GM19372 (cell line): Measurements from ENCODE around the gene OR1J1.

Experiments used
- ATAC-seq: cut with Tn5 transposase; IDR thresholded peaks from one replicate; pipeline ENCODE4 v1.9.1; 2021; ENCODE audit warnings: mild to moderate bottlenecking, low read depth, moderate library complexity; ENCODE audit not compliant: unreplicated experiment

OR1J1 gene

DNA sequence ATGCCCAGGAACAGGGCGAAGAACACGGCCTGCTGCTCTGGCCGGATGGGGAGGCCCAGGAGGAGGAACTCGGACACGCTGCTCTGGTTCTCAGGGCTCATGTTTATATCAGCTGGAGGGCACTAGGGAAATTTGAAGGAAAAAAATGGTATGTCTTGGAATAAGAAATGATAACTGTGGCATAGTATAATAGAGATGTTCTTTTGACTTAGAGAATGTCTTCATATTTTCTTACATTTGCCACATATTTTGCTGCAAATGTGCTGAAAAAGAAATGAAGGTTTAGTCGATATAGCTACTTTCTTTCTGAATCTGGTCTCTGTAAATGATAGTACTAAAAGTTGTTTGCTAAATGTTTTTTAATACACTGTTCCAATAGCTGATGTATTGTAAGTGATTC, at the start of gene OR1J1:
Gene OR1J1 (minus strand): TSS at position 101 of the 400 bp plus-strand sequence. CDS start 0 bp downstream, at position 101.
- no peak for ATAC-seq

GRCh38 chr9:122527193-122527592, 49.5 kb upstream of the OR1J1 start, which contains the start of gene OR1N1:
OR1N1 (minus strand) TSS chr9:122527293; CDS start chr9:122527293, 0 bp downstream.
- no peak for ATAC-seq

- ATAC-seq = no peak
Measured at GRCh38 chr9:122526602-122527001, 48.9 kb upstream of the OR1J1 start.

DNA sequence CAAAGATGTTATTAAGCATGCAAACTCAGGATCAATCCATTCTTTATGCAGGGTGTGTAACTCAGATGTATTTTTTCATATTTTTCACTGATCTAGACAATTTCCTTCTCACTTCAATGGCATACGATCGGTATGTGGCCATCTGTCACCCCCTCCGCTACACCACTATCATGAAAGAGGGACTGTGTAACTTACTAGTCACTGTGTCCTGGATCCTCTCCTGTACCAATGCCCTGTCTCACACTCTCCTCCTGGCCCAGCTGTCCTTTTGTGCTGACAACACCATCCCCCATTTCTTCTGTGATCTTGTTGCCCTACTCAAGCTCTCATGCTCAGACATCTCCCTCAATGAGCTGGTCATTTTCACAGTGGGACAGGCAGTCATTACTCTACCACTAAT, 41.6 kb upstream of the OR1J1 start:
- no peak for ATAC-seq

DNA sequence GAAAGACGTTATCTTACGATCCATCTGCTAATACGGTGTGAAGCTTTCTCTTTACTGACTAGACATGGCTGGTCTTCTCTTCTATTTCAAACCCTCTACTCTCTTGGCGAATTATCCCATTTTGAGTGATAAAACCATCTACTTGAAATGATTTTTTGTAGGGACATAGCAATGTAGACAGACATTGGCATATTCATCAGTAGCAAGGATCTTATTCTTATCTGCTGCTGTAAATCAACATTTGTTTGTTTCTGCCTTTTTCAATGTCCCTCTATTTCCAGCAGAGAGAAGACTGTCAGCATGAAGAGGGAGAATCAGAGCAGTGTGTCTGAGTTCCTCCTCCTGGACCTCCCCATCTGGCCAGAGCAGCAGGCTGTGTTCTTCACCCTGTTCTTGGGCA, 41.1 kb upstream of the OR1J1 start, which contains the start of gene OR1J4:
Gene OR1J4 (plus strand): TSS at position 301 of the 400 bp plus-strand sequence. CDS start 0 bp downstream, at position 301.
- ATAC-seq = no peak

DNA sequence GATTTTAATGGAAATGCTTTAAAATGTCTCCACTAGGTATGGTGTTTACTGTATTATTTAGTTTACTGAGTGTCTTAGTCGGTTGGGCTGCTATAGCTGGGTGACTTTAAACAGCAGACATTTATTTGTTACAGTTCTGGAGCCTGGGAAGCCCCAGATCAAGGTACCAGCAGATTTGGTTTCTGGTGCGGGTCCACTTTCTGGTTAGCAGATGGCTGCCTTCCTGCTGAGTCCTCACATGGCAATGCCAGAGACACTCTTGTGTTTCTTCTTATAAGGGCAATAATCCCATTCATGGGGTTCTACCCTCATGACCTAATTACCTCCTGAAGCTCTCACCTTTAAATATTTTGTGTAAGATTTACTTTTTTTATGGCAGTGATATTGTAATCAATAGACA, 40.5 kb upstream of the OR1J1 start:
- no peak for ATAC-seq

GRCh38 chr9:122510502-122510901, 32.8 kb upstream of the OR1J1 start, which contains the start of gene OR1J2:
OR1J2 (plus strand) TSS chr9:122510802; CDS start chr9:122510802, 0 bp downstream.
- no peak for ATAC-seq

DNA sequence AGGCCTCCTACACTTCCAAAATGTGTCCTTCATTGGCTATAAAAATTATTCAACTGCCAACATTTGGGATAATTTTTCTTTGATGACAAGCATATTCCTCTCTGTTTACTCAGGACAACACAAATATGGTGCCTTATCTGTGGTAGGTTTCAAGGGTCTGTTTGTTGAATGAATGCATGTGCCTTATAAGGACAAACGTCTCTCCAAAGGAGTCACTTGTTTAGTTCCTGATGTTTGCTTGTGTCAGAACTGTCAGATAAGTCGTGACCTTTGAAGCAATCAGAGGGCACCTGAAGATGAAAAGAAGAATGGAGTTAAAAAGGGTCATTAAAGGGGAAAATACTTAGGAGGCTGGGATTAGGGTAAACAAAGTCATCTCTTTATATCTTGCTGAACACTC, 29.2 kb upstream of the OR1J1 start:
- no peak for ATAC-seq

- peak; percentile 65 for ATAC-seq
Measured at GRCh38 chr9:122498883-122499288, 21.2 kb upstream of the OR1J1 start.

DNA sequence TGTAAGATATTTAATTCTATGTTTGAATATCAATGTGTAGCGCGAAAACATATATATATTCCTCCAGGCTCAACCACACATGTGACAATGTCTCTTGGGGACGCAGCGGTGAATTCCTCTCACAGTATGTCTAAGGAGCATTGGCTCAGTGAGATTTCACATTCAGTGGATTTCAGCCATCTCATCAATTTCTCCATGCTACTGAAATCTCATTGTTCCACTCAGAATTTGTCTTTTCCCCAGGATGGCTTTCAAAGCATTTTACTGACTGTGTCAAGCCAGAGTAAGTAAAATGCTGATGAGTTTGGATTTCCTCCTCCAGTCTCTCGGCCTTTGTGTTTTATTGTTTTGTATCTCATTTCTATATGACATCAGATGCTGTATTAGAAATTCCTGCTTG, 1.3 kb upstream of the OR1J1 start:
- ATAC-seq = no peak

- ATAC-seq = no peak
Measured at GRCh38 chr9:122477346-122477745, 380 bp downstream of the OR1J1 start.

DNA sequence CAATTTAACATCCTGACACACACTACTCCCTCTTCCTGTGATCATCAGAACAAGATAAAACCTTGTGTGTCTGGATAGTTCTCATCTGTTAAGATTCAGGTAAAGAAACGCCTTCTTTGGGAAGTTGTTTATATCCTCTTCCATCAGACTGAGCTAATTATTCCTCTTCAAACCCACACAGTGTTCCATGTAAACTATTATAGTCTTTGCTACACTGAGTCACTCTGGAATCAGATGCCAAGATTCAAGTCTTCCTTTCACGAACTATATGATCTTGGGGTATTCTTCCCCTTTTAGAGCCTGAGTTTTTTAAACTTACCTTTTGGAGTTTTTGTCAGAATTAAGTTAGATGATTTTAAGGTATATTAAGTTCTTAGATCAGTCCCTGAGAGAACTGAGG, 2.0 kb downstream of the OR1J1 start:
- ATAC-seq = no peak

DNA sequence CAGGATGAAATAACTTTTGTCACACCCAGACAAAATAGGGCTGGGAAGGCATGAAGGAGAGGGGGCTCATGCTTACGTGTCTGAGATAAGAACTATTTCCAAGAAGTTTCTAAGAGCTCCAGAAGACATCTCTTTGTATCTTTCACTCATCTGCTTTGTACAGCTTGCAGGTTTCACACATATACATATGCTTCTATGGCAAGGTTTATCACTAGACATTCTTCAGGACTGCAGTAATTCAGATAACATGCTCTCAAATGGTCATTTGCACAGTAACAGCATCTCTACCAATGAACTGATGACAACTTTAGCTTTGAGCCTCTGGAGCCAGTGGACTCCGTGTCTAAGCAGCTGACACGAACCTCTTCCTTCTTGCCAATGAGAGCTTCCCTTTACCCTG, 3.2 kb downstream of the OR1J1 start:
- ATAC-seq = no peak

- ATAC-seq = no peak
Measured at GRCh38 chr9:122468735-122469134, 9.0 kb downstream of the OR1J1 start.

DNA sequence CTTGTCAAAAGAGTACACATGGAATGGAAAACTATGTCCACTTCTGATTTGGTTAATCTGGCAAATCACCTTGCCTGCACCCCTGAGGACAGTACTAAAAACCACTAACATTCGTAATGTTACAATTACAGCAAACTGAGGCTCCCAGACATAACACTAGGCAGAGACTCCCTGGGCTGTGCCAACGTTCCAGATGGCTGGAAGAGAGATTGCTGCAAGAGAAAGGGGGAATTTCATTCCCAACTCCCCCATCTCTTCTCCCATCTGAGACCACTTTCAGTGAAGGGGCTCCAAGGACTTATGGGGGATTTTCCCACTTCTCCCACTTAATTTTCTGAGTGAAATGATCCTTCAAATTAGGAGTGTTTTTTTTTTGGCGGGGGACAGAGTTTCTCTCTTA, 11.3 kb downstream of the OR1J1 start:
- no peak for ATAC-seq

- peak; percentile 82 for ATAC-seq
Measured at GRCh38 chr9:122464633-122465567, 12.8 kb downstream of the OR1J1 start.

DNA sequence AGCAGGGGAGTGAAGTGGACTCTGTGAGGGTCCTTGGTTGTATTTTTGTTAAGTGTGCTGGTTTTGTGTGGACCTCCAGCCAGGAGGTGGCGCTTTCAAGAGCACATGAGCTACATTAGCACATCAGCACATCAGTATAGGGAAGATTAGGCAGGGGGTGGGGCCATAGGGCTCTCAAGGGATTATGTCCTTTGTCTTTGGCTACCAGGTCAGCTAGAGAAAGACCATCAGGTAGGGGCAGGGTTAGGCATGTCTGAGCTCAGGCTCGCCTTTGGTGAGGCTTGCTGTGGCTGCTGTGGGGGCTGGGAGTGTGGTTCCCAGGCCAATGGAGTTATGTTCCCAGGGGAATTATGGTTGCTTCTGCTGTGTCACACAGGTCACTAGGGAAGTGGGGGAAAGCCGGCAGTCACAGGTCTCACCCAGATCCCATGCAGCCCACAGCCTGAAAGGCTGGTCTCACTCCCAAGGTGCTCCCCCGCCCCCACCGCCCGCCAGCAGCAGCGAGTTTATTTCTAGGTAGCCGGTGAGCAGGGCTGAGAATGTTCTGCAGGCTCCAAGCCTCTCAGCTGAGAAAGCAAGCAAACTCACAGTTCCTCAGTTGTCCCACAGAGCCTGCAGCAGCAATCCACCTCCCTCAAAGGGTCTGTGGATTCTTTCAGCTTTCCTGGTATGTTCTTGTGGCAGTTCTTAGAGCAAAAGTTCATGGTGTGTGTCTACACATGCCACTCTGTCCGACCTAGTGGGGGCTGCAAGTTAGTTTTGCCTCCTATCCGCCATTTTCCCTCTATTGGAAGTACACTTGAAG, 13.7 kb downstream of the OR1J1 start:
- no peak for ATAC-seq

DNA sequence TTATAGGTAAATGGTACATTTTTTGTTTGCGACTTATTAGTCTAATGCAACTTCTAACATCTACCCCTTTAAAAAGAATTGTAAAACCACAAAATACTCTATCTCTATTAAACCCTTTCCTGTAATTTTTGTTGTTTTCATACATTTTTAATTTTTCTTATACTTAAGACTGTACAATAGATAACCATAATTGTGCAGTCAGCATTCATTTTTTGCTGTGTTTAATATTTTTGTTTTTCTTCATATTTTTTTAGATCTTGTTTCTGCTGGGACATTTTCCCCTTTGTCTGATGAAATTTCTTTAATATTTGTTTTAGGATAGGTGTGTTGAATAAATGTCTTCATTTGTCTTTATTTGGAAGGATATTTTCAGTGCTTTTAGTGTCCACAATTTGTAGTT, 19.9 kb downstream of the OR1J1 start:
- no peak for ATAC-seq

- ATAC-seq = no peak
Measured at GRCh38 chr9:122456123-122456522, 21.6 kb downstream of the OR1J1 start.

GRCh38 chr9:122453677-122454135, 24.0 kb downstream of the OR1J1 start:
- no peak for ATAC-seq
